ENCODE results near the gene PFDN2. TPM values are rescaled to one million over a fixed set of nuclear protein-coding genes. Genes with fewer than 3 reads are reported as not detected.

PFDN2 gene
- polyA plus RNA-seq (2013, experiment 1 of 2): 313 TPM
- polyA plus RNA-seq (2013, experiment 2 of 2): 332 TPM

DNA sequence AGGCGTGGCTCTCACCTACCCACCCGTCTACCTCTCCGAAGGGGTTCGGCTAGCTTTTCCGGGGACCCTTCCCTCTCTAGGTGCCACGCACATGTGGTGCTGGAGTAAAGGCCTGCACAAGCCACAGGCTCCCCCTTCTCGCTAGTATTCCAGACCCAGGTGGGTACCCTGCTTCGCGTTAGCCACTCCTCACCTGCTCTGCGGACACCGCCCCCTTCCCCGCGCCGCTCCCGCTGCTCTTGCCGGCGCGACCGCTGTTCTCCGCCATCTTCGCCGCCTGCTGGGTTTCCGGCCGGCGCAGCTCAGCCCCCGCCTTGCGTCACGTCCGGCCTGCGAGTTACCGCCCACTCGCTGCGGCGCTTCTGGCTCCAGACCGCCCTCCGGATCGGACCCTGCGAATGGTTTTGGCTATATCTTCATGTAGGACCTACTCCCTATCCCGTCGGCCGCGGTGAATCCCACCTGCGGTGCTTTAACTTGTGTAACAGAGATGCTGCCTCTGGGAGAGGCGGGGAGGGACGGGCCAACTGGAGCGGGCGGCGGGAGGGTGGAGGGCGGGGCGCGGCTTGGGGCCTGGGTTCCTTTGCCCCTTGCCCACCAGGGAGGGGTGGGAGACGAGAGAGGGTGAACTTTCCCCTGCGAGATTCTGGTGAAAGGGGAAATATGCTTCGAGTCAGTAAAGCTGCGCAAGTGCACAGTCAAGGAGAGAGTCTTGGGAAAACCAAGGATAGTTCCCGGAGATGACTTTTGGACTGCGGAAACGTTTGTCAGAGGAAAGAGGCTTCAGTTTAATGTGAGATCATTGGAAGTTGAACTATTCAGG lies at the start of gene PFDN2, which contains the start of gene NIT1:
TSS of gene PFDN2 (minus strand) at position 279 of the 823 bp plus-strand sequence. CDS start at position 268, 11 bp downstream.
TSS of gene NIT1 (plus strand) at position 347 of the 823 bp plus-strand sequence. CDS start at position 419, 72 bp downstream.
- peak within 1 kb of the TSS; percentile 88 for H3K18ac ChIP-seq (ENCODE audit: low read length)
- H3K79me1 ChIP-seq (ENCODE audit: low read depth, low read length): peaks cover 6% of the 10 kb centered on the region
- no peak within 1 kb of the TSS for H2BK12ac ChIP-seq (ENCODE audit: low read length)
- peak; percentile 76 for DNase-seq (ENCODE audit: low spot score)
- peak within 1 kb of the TSS; percentile 57 for H2BK5ac ChIP-seq (ENCODE audit: low read length)
- peak within 1 kb of the TSS; percentile 82 for H3K27ac ChIP-seq (replicated peaks; ENCODE audit: low read length)
- peak within 1 kb of the TSS; percentile 50 for H2BK15ac ChIP-seq (ENCODE audit: low read length)
- H3K14ac ChIP-seq (ENCODE audit: low read length): no peak within 1 kb of the TSS
- no peak within 1 kb of the TSS for H4K8ac ChIP-seq (ENCODE audit: low read depth, low read length)
- peak within 1 kb of the TSS; percentile 86 for H2AFZ ChIP-seq (ENCODE audit: low read length)
- no peak within 1 kb of the TSS for H4K91ac ChIP-seq (ENCODE audit: low read depth, low read length, poor library complexity)
- no peaks in the 10 kb centered on the region for H3K27me3 ChIP-seq (ENCODE audit: control insufficient read depth in 3 of 3, insufficient read depth in 3 of 3, low read depth in 1 of 3, low read length in 3 of 3)
- H3K36me3 ChIP-seq (replicated peaks in 1 of 2; ENCODE audit: control insufficient read depth in 2 of 2, insufficient read depth in 2 of 2, low read length in 2 of 2): peaks cover 35 to 68% of the 10 kb centered on the region in 2 donors
- WGBS, 2 donors (ENCODE audit: extremely low coverage in 2 of 2, insufficient read length in 2 of 2, insufficient replicate concordance in 1 of 2): no CpG with 5 or more reads among the region's 58 CpGs
- peak within 1 kb of the TSS; percentile 66 for H3K23ac ChIP-seq (ENCODE audit: low read depth, low read length, poor library complexity)
- peak within 1 kb of the TSS; percentile 76 for H2AK5ac ChIP-seq (ENCODE audit: low read depth, low read length)
- no peak within 1 kb of the TSS for H2BK120ac ChIP-seq (ENCODE audit: low read depth, low read length)
- H3K4me2 ChIP-seq (ENCODE audit: insufficient read depth, low read length, poor library complexity, severe bottlenecking): peak within 1 kb of the TSS; percentile 79
- no peak within 1 kb of the TSS for H3K4ac ChIP-seq (ENCODE audit: low read length)
- H3K4me1 ChIP-seq (ENCODE audit: control insufficient read depth in 2 of 2, insufficient read depth in 1 of 2, low read depth in 1 of 2, low read length in 2 of 2): peaks cover 4 to 14% of the 10 kb centered on the region in 2 donors
- H3K4me3 ChIP-seq (ENCODE audit: low read length in 2 of 2): peak within 1 kb of the TSS; percentile 80 to 93
- H3K9me3 ChIP-seq (replicated peaks in 1 of 2; ENCODE audit: control insufficient read depth in 2 of 2, insufficient read depth in 1 of 2, low read depth in 1 of 2, low read length in 2 of 2): no peaks in the 10 kb centered on the region
- H3K9ac ChIP-seq (ENCODE audit: low read depth, low read length, poor library complexity): peak within 1 kb of the TSS; percentile 96

DNA sequence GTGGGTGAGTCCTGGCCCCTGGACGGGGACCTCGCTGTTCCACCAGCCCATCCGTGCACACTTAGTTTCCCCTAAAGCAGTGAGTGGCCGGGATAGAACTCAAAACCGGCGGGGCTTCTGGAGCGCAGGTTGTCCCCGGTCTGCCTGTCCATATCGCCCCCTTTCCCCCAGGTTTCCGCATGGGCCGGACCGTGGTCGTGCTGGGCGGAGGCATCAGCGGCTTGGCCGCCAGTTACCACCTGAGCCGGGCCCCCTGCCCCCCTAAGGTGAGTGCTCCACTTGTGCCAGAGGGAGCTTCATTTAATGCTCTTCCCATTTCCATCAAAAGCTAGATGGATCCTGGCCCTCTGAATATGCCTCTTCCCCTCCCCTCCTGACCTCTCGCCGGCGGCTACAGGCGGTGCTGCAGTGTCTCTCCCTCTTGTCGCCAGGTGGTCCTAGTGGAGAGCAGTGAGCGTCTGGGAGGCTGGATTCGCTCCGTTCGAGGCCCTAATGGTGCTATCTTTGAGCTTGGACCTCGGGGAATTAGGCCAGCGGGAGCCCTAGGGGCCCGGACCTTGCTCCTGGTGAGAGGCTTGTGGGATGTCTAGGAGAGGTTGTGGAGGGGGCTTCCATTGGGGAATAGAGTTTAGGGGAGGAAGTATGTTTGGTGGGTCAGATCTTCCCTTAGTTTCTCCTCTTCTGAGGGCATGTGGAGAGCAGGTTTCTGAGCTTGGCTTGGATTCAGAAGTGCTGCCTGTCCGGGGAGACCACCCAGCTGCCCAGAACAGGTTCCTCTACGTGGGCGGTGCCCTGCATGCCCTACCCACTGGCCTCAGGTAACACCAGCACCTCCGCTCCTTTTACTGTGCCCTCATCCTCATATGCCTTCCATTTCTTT lies 49.1 kb upstream of the PFDN2 start:
- Histone ChIP-seq H3K14ac (ENCODE audit: low read length) (peak overlapping the region; percentile 1), H3K27ac (replicated peaks; ENCODE audit: low read length) (peak overlapping the region; percentile 62), H3K9ac (ENCODE audit: low read depth, low read length, poor library complexity) (peak overlapping the region; percentile 91), H4K8ac (ENCODE audit: low read depth, low read length) (no peak overlapping the region), H2BK15ac (ENCODE audit: low read length) (no peak overlapping the region), H3K4ac (ENCODE audit: low read length) (no peak overlapping the region), H3K27me3 (ENCODE audit: control insufficient read depth in 3 of 3, insufficient read depth in 3 of 3, low read depth in 1 of 3, low read length in 3 of 3) (no peaks in the 10 kb centered on the region), H2BK12ac (ENCODE audit: low read length) (no peak overlapping the region), H4K91ac (ENCODE audit: low read depth, low read length, poor library complexity) (no peak overlapping the region), H3K4me3 (ENCODE audit: low read length in 2 of 2) (peak overlapping the region; percentile 67 to 86), H3K18ac (ENCODE audit: low read length) (peak overlapping the region; percentile 86), H2BK5ac (ENCODE audit: low read length) (peak overlapping the region; percentile 72), H3K79me1 (ENCODE audit: low read depth, low read length) (peaks cover 2% of the 10 kb centered on the region), H2AK5ac (ENCODE audit: low read depth, low read length) (peak overlapping the region; percentile 61), H3K4me1 (ENCODE audit: control insufficient read depth in 2 of 2, insufficient read depth in 1 of 2, low read depth in 1 of 2, low read length in 2 of 2) (peaks cover 3 to 4% of the 10 kb centered on the region in 2 donors), H3K9me3 (replicated peaks in 1 of 2; ENCODE audit: control insufficient read depth in 2 of 2, insufficient read depth in 1 of 2, low read depth in 1 of 2, low read length in 2 of 2) (no peaks in the 10 kb centered on the region), H2BK120ac (ENCODE audit: low read depth, low read length) (no peak overlapping the region), H3K36me3 (replicated peaks in 1 of 2; ENCODE audit: control insufficient read depth in 2 of 2, insufficient read depth in 2 of 2, low read length in 2 of 2) (peaks cover 44 to 62% of the 10 kb centered on the region in 2 donors), H3K23ac (ENCODE audit: low read depth, low read length, poor library complexity) (peak overlapping the region; percentile 96), H2AFZ (ENCODE audit: low read length) (peak overlapping the region; percentile 75), H3K4me2 (ENCODE audit: insufficient read depth, low read length, poor library complexity, severe bottlenecking) (peak overlapping the region; percentile 100)
- no CpG with 5 or more reads among the region's 33 CpGs for WGBS, 2 donors (ENCODE audit: extremely low coverage in 2 of 2, insufficient read length in 2 of 2, insufficient replicate concordance in 1 of 2)
- no peak for DNase-seq (ENCODE audit: low spot score)

DNA sequence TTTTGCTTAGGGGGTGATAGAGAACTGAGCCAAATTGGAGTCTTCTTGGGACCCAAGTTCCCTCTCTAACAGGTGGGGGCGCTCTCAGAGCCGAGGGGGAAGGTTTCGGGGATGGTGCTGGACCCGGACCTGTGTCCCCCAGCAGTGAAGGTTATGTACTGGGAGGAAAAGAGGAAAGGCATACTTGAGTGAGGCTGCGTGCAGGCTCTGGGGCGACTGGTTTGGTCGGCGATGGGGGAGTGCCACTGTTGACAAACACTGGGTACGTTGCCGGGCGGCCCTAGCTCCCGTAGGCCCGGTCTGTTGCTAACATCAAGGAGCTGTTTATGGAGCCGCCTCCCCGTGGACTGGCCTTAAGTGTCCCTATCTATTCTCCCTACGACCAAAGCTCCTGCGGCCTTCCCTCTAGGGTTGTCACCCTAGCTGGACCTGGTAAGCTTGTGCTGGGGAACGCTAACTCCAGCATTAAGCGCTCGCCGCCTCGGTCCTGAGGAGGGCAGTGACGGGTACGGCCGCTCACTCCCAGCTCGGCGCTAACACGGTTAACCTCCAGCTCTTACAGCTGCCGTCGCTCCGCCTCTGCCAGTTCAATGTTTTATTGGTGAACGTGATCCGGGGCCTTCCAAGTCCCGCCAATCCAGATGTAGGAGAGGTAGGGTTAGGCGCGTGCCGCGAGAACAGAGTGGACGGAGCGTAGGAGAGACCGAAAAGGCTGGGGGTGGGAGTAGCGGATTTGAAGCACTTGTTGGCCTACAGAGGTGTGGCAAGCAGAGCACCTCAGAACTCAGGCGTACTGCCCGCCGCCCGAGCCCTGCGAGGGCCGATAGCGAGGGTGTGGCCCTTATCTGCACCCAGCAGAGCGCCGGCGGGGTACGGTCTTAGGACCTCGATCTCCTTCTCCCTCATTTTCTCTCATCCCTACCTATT lies 48.2 kb upstream of the PFDN2 start, which contains the start of gene PPOX:
TSS of gene PPOX (plus strand) at position 685 of the 927 bp plus-strand sequence. CDS start 422 bp downstream, outside the sequence.
- WGBS, 2 donors (ENCODE audit: extremely low coverage in 2 of 2, insufficient read length in 2 of 2, insufficient replicate concordance in 1 of 2): no CpG with 5 or more reads among the region's 54 CpGs
- Histone ChIP-seq H3K36me3 (replicated peaks in 1 of 2; ENCODE audit: control insufficient read depth in 2 of 2, insufficient read depth in 2 of 2, low read length in 2 of 2) (peaks cover 40 to 61% of the 10 kb centered on the region in 2 donors), H3K4me2 (ENCODE audit: insufficient read depth, low read length, poor library complexity, severe bottlenecking) (peak within 1 kb of the TSS; percentile 100)

More for the DNA sequence above, 48.2 kb upstream of the PFDN2 start, which contains the start of gene PPOX:
- peak; percentile 94 for DNase-seq (ENCODE audit: low spot score)
- peaks cover 3 to 4% of the 10 kb centered on the region in 2 donors for H3K4me1 ChIP-seq (ENCODE audit: control insufficient read depth in 2 of 2, insufficient read depth in 1 of 2, low read depth in 1 of 2, low read length in 2 of 2)
- H2BK12ac ChIP-seq (ENCODE audit: low read length): no peak within 1 kb of the TSS
- H3K27ac ChIP-seq (replicated peaks; ENCODE audit: low read length): peak within 1 kb of the TSS; percentile 74
- peak within 1 kb of the TSS; percentile 67 to 86 for H3K4me3 ChIP-seq (ENCODE audit: low read length in 2 of 2)
- H3K14ac ChIP-seq (ENCODE audit: low read length): peak within 1 kb of the TSS; percentile 1
- H3K4ac ChIP-seq (ENCODE audit: low read length): no peak within 1 kb of the TSS
- no peaks in the 10 kb centered on the region for H3K9me3 ChIP-seq (replicated peaks in 1 of 2; ENCODE audit: control insufficient read depth in 2 of 2, insufficient read depth in 1 of 2, low read depth in 1 of 2, low read length in 2 of 2)
- H2AK5ac ChIP-seq (ENCODE audit: low read depth, low read length): peak within 1 kb of the TSS; percentile 61
- H2BK120ac ChIP-seq (ENCODE audit: low read depth, low read length): no peak within 1 kb of the TSS
- H4K8ac ChIP-seq (ENCODE audit: low read depth, low read length): no peak within 1 kb of the TSS
- H2BK15ac ChIP-seq (ENCODE audit: low read length): no peak within 1 kb of the TSS
- peak within 1 kb of the TSS; percentile 91 for H3K9ac ChIP-seq (ENCODE audit: low read depth, low read length, poor library complexity)
- H3K23ac ChIP-seq (ENCODE audit: low read depth, low read length, poor library complexity): peak within 1 kb of the TSS; percentile 96
- peak within 1 kb of the TSS; percentile 84 for H2AFZ ChIP-seq (ENCODE audit: low read length)
- peak within 1 kb of the TSS; percentile 72 for H2BK5ac ChIP-seq (ENCODE audit: low read length)
- H3K18ac ChIP-seq (ENCODE audit: low read length): peak within 1 kb of the TSS; percentile 86
- no peaks in the 10 kb centered on the region for H3K27me3 ChIP-seq (ENCODE audit: control insufficient read depth in 3 of 3, insufficient read depth in 3 of 3, low read depth in 1 of 3, low read length in 3 of 3)
- H3K79me1 ChIP-seq (ENCODE audit: low read depth, low read length): peaks cover 3% of the 10 kb centered on the region
- H4K91ac ChIP-seq (ENCODE audit: low read depth, low read length, poor library complexity): no peak within 1 kb of the TSS

All from neuronal stem cell (in vitro differentiated cells).